HG02759 (cell line): ENCODE measurements around the gene GPC1.
A peak's percentile ranks its signal among the peaks of the same experiment; 100 is the strongest.

Source experiments
- ATAC-seq: cut with Tn5 transposase; IDR thresholded peaks from one replicate; pipeline ENCODE4 v1.9.1; 2021; ENCODE audit warnings: mild to moderate bottlenecking, moderate library complexity; ENCODE audit not compliant: unreplicated experiment

The GPC1 gene

GRCh38 chr2:240509667-240510512 lies 74.4 kb downstream of the GPC1 start:
- no peak for ATAC-seq

- no peak for ATAC-seq
These were observed 75.2 kb downstream of the GPC1 start for GRCh38 chr2:240510513-240511210.

- ATAC-seq, result no peak
These were observed 76.1 kb downstream of the GPC1 start for GRCh38 chr2:240511351-240512108.

- ATAC-seq, result no peak
These were observed 76.6 kb downstream of the GPC1 start for GRCh38 chr2:240512109-240512485.

GRCh38 chr2:240512666-240513535 lies 77.4 kb downstream of the GPC1 start:
- no peak for ATAC-seq

GRCh38 chr2:240513549-240514287 lies 78.3 kb downstream of the GPC1 start:
- ATAC-seq, result peak; percentile 92

GRCh38 chr2:240514631-240515030 lies 79.2 kb downstream of the GPC1 start:
- no peak for ATAC-seq

- ATAC-seq, result no peak
These were observed 81.9 kb downstream of the GPC1 start for GRCh38 chr2:240517342-240517741.
